Activated naive CD4-positive, alpha-beta T cell treated with anti-CD3 and anti-CD28 coated beads, Interleukin-2, amount 50 U/mL, for 72 hours (primary cell): Measurements from ENCODE around the gene NSFL1C. TPM values are rescaled to one million over a fixed set of nuclear protein-coding genes. Genes with fewer than 3 reads are reported as not detected.
"Not testable (repeated sequence)": the region's sequence is repeated elsewhere in the genome, so short reads cannot be mapped to it uniquely, and the experiment has no call there.

ENCODE experiments used
- ATAC-seq, 2 donors: fragments of 150-1000 bp; cut with Tn5 transposase; 2 replicates each; pipeline ENCODE4 v1.10.0; 2021; ENCODE audit warnings: mild to moderate bottlenecking in 2 of 2, moderate library complexity in 2 of 2
- DNase-seq, 2 donors: peaks; one replicate each; pipeline ENCODE4 v3.0.0; 2021 to 2022; ENCODE audit warnings: low spot score in 2 of 2
- H3K27ac Mint-ChIP-seq, 2 donors: one replicate each; pipeline ENCODE4 v1.8.0; 2022; ENCODE audit warnings: mild to moderate bottlenecking in 2 of 2, mixed read lengths in 2 of 2
- H3K36me3 Mint-ChIP-seq, 2 donors: one replicate each; pipeline ENCODE4 v1.8.0; 2022; ENCODE audit warnings: mixed read lengths in 2 of 2
- H3K9me3 Mint-ChIP-seq, 2 donors: one replicate each; pipeline ENCODE4 v1.8.0; 2022; ENCODE audit warnings: mixed read lengths in 2 of 2
- total RNA-seq, 2 donors: library from RNA; stranded (reverse); gene quantifications; one replicate each; pipeline ENCODE4 v1.2.3, GENCODE V29; 2022

NSFL1C gene
- total RNA-seq, 2 donors from 2014 or later = 40.1 to 70.1 TPM

DNA sequence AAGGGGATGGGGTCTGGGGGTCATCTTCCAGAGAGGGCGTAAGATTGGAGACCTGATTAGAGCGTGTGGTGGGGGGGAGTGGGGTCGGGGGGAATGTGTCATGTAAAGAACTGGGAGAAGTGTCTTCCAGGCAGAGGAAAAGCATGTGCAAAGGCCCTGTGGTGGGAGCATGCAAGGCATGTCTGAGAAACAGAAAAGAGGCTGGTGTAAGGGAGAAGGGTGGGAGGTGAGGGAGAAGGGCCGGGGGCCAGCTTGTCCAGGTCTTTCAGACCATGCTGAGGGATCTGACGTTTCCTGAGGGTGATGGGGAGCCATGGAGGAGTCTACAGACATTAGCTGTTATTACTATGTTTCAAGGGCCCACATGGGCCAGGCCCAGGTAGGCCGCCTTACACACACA, 43.4 kb downstream of the NSFL1C start:
- no peak for DNase-seq
- Mint-ChIP-seq H3K36me3 (peaks cover 0 to 4% of the 10 kb centered on the region in 2 donors), H3K9me3 (peaks cover 5 to 10% of the 10 kb centered on the region in 2 donors), H3K27ac (no peak overlapping the region)
- no peak for ATAC-seq

DNA sequence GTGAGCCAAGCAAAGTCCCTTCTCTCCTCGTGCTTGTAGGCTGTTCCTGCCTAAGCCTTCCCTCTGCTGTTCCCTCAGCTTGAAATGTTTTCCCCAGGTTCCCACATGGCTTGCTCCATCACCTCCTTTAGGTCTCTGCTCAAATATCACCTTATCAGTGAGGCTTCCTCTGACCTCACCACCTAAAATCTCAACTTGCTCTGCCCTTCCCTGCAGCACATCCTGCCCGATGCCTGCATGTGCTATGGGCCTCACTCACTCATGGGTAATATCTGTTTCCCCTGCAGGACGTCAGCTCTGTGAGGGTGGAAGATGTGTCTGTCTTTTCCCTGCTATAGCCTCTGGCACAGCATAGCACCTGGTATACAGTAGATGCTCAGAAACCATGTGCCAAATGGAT, 43.9 kb downstream of the NSFL1C start:
- H3K9me3 Mint-ChIP-seq = peaks cover 5 to 10% of the 10 kb centered on the region in 2 donors
- DNase-seq (no peak), ATAC-seq (no peak)
- no peak overlapping the region for H3K27ac Mint-ChIP-seq
- peaks cover 0 to 4% of the 10 kb centered on the region in 2 donors for H3K36me3 Mint-ChIP-seq

DNA sequence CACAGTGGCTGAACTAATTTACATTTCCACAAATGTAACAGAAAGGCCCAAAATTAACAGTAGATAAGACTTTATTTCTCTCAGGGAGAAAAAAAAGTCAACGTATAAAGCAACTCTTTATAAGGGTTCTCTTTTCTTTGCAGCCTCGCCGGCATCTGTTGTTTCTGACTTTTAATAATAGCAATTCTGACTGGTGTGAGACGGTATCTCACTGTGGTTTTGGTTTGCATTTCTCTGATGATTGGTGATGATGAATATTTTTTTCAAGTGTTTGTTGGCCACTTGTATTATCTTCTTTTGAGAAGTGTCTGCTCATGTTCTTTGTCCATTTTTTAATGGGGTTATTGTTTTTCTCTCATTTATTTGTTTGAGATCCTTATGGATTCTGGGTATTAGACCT, 46.6 kb downstream of the NSFL1C start:
- no peak overlapping the region for H3K27ac Mint-ChIP-seq
- H3K9me3 Mint-ChIP-seq = peaks cover 5 to 10% of the 10 kb centered on the region in 2 donors
- peaks cover 0 to 9% of the 10 kb centered on the region in 2 donors for H3K36me3 Mint-ChIP-seq
- DNase-seq = no peak
- no peak for ATAC-seq

DNA sequence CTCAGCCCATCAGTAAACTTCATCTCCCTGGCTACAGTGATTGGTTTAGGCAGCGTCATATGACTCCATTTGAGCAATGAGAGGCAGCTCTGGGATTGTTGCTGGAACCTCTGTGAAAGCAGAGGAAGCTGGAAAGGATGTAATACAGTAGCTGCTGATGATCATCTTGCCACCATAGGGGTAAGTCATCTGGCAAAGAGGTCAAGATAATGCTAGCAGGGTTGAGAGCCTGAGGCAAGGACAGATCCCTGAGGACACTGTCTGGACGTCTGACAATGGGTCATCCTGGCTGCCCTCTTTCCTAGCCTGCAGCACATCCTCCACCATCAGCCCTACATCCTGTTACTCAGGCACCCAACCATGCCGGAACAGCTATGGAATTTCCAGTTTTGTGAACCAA, 48.3 kb downstream of the NSFL1C start:
- H3K27ac Mint-ChIP-seq = no peak overlapping the region
- H3K9me3 Mint-ChIP-seq = peaks cover 5 to 10% of the 10 kb centered on the region in 2 donors
- no peak for ATAC-seq
- H3K36me3 Mint-ChIP-seq = peaks cover 0 to 9% of the 10 kb centered on the region in 2 donors
- no peak for DNase-seq

- DNase-seq (no peak), ATAC-seq (no peak)
- peaks cover 0 to 9% of the 10 kb centered on the region in 2 donors for H3K36me3 Mint-ChIP-seq
- H3K9me3 Mint-ChIP-seq = peaks cover 5 to 10% of the 10 kb centered on the region in 2 donors
- no peak overlapping the region for H3K27ac Mint-ChIP-seq
Observed at GRCh38 chr20:1417790-1418189, 48.9 kb downstream of the NSFL1C start.

DNA sequence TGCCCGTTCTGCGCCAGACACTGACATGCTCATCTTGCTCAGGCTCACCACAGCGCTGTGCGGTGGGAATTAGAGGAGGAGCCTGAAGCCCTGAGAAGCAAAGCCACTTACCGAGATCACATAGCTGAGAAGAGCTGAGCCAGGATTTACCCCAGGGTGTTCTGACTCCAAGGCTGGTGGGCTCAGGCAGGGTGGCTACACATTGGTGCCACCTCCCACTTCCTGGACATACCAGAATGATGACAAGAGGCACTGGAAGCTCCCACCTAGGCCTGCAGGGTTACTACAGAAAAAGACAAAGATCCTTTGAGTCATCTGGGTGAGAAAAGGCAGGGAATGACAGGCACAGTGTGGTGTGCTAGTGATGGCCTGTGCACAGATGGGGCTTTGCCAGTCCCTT, 49.4 kb downstream of the NSFL1C start:
- no peak for ATAC-seq
- Mint-ChIP-seq H3K27ac (no peak overlapping the region), H3K36me3 (peaks cover 0 to 9% of the 10 kb centered on the region in 2 donors), H3K9me3 (peaks cover 5 to 10% of the 10 kb centered on the region in 2 donors)
- DNase-seq = no peak

GRCh38 chr20:1415667-1416468, 50.8 kb downstream of the NSFL1C start:
- H3K27ac Mint-ChIP-seq = peak overlapping the region in 1 of 2 donors; percentile 32
- H3K36me3 Mint-ChIP-seq = peaks cover 0 to 9% of the 10 kb centered on the region in 2 donors
- DNase-seq (peak in 1 of 2 donors; percentile 67), ATAC-seq (peak; percentile 68 to 99)
- peaks cover 5% of the 10 kb centered on the region in 2 donors for H3K9me3 Mint-ChIP-seq

DNA sequence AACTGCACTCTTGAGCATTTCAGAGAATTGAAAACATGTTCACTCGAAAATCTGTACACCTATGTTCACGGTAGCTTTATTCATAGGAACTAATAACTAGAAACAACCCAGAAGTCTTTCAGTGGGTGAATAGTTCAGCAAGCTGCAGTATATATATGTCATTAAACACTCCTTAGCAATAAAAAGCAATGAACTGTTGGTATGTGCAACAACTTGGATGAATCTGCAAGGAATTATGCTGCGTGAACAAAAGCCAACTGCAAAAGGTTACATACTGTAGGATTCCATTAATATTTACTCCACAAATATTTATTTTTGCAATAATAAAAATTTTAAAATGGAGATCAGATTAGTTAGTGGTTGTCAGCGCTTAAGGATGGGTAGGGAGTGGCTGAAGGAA, 51.7 kb downstream of the NSFL1C start:
- Mint-ChIP-seq H3K9me3 (peaks cover 5% of the 10 kb centered on the region in 2 donors), H3K27ac (no peak overlapping the region), H3K36me3 (peaks cover 0 to 5% of the 10 kb centered on the region in 2 donors)
- ATAC-seq = no peak
- no peak for DNase-seq

DNA sequence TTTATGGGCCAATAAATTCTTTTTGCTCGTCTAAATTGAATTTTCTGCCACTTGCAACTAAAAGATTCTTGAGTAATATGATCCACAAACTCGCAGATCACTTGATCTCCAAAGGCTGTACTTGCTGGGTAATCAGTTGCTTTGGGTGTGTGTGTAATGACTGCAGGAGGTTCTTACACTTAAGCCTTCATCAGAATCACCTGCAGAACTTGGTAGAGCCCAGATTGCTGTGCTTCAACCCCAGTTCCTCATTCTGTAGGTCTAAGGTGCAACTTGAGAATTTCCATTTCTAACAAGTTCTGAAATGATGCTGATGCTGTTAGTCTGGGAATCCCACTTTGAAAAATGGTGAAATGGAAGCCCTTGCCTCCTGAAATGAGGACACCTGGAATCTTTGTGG, 60.8 kb downstream of the NSFL1C start:
- H3K9me3 Mint-ChIP-seq = peaks cover 4 to 11% of the 10 kb centered on the region in 2 donors
- DNase-seq (no peak), ATAC-seq (no peak)
- no peak overlapping the region for H3K27ac Mint-ChIP-seq
- H3K36me3 Mint-ChIP-seq = peaks cover 7 to 14% of the 10 kb centered on the region in 2 donors

- peaks cover 4 to 11% of the 10 kb centered on the region in 2 donors for H3K9me3 Mint-ChIP-seq
- no peak for DNase-seq
- H3K36me3 Mint-ChIP-seq = peaks cover 7 to 14% of the 10 kb centered on the region in 2 donors
- ATAC-seq = no peak
- H3K27ac Mint-ChIP-seq = peak overlapping the region in 1 of 2 donors; percentile 46
Observed at GRCh38 chr20:1403624-1404023, 63.0 kb downstream of the NSFL1C start.

GRCh38 chr20:1402149-1402548, 64.5 kb downstream of the NSFL1C start:
- ATAC-seq = no peak

GRCh38 chr20:1401451-1401907, 65.2 kb downstream of the NSFL1C start:
- peaks cover 7 to 14% of the 10 kb centered on the region in 2 donors for H3K36me3 Mint-ChIP-seq
- DNase-seq = no peak
- peaks cover 4 to 16% of the 10 kb centered on the region in 2 donors for H3K9me3 Mint-ChIP-seq
- no peak overlapping the region for H3K27ac Mint-ChIP-seq
- ATAC-seq = no peak

More at GRCh38 chr20:1402149-1402548, 64.5 kb downstream of the NSFL1C start:
- no peak overlapping the region for H3K27ac Mint-ChIP-seq
- H3K9me3 Mint-ChIP-seq = peaks cover 4 to 11% of the 10 kb centered on the region in 2 donors
- H3K36me3 Mint-ChIP-seq = peaks cover 7 to 14% of the 10 kb centered on the region in 2 donors
- no peak for DNase-seq

DNA sequence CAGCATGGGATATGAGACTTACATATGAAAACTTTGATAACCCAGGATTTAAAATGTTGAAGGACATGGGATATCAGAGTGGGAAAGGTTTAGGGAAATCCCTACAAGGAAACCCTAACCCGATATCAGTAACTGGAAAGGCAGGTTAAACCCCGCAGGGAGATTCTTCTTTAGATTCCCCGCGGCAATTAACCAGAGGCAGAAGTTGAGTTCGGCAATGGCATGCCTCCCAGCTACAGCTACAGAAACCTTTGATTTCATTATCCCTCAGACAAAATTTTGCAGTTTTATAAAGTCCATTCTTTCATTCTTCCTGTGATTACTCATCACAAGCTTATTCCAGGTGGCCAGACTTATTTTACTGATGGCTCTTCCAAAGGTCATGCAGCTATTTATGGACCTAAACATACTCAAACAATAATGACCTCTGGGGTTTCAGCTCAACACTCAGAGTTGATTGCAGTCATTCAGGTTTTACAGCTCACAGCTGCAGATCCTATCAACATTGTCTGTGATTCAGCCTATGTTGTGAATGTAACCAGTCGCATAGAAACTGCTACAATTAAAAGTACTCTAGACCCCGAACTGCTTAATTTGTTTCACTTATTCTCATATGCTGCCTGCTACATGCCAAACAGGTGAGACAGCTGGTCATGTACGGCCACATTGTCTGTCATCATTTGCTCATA, 66.8 kb downstream of the NSFL1C start:
- not testable (repeated sequence) for DNase-seq, ATAC-seq, H3K27ac Mint-ChIP-seq
- Mint-ChIP-seq H3K36me3 (peaks cover 7 to 14% of the 10 kb centered on the region in 2 donors), H3K9me3 (peaks cover 4 to 16% of the 10 kb centered on the region in 2 donors)

DNA sequence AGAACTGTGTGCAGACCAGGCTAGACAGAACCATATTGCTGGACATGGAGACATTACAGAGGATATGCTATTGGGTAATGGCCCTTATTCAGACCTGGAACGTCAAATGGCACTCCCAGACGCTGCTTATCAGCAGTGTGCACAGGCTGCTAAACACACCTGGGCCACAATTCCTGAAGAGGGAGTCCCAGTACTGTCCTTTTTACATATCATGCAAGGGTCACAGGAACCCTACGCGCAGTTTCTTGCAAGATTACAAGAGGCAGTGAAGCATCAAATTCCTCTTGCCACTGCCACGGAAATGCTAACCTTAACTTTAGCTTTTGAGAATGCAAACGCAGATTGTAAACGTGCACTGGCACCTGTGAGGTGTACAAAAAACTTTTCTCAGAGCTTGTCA, 68.5 kb downstream of the NSFL1C start:
- H3K27ac Mint-ChIP-seq, ATAC-seq: not testable (repeated sequence)

DNA sequence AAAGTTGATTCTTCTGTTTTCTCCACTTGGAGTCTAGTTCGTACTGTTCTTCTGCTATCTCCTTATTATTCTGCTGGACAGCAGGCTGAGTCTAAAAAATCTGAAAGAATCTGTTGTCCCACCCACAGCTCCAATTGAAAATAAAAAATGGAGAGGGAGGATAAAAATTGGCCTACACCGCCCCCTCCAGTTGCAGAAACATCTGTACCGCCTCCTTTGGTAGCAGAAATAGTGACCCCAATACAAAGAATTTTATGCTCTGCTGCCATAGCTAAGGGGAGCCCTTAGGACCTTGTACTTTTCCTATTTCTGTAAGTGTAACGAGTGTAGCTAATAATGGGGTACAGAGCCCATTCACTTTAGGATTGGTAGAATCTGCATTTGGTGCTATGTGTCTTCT, 68.9 kb downstream of the NSFL1C start:
- Mint-ChIP-seq H3K36me3 (peaks cover 5 to 7% of the 10 kb centered on the region in 2 donors), H3K9me3 (peaks cover 3 to 9% of the 10 kb centered on the region in 2 donors), H3K27ac (no peak overlapping the region)
- ATAC-seq (no peak), DNase-seq (no peak)

More for the DNA sequence above, 68.5 kb downstream of the NSFL1C start:
- not testable (repeated sequence) for DNase-seq
- Mint-ChIP-seq H3K36me3 (peaks cover 7 to 11% of the 10 kb centered on the region in 2 donors), H3K9me3 (peaks cover 4 to 12% of the 10 kb centered on the region in 2 donors)

- ATAC-seq (no peak), DNase-seq (no peak)
- Mint-ChIP-seq H3K36me3 (peaks cover 6% of the 10 kb centered on the region in 2 donors), H3K9me3 (peaks cover 0 to 5% of the 10 kb centered on the region in 2 donors), H3K27ac (no peak overlapping the region)
Observed at GRCh38 chr20:1396702-1397101, 69.9 kb downstream of the NSFL1C start.

- Mint-ChIP-seq H3K9me3 (peaks cover 0 to 5% of the 10 kb centered on the region in 2 donors), H3K27ac (no peak overlapping the region), H3K36me3 (peaks cover 7 to 10% of the 10 kb centered on the region in 2 donors)
- DNase-seq (no peak), ATAC-seq (no peak)
Observed at GRCh38 chr20:1396264-1396663, 70.4 kb downstream of the NSFL1C start.
